Muscle of leg (tissue), 11 donors: ENCODE data around the gene PCGF1. TPM values are rescaled to one million over a fixed set of nuclear protein-coding genes. Genes with fewer than 3 reads are reported as not detected.
A peak's percentile ranks its signal among the peaks of the same experiment; 100 is the strongest.

ENCODE experiments used
- DNase-seq: peaks from one replicate; pipeline ENCODE4 v3.0.0; 2013
- H3K27ac ChIP-seq: one replicate; pipeline ENCODE4 v1.5.1; 2013; ENCODE audit warnings: mild to moderate bottlenecking, low read length, control low read depth
- H3K27me3 ChIP-seq: one replicate; pipeline ENCODE4 v1.6.1; 2013; ENCODE audit warnings: low read length; ENCODE audit not compliant: control insufficient read depth, insufficient read depth
- H3K36me3 ChIP-seq: one replicate; pipeline ENCODE4 v1.6.1; 2013; ENCODE audit warnings: low read length; ENCODE audit not compliant: control insufficient read depth, insufficient read depth
- H3K4me1 ChIP-seq: one replicate; pipeline ENCODE4 v1.6.1; 2013; ENCODE audit warnings: low read length; ENCODE audit not compliant: control insufficient read depth, insufficient read depth
- H3K4me3 ChIP-seq: one replicate; pipeline ENCODE4 v1.5.1; 2013; ENCODE audit warnings: low read length, control low read depth
- H3K9me3 ChIP-seq: replicated peaks from 2 replicates; pipeline ENCODE4 v1.6.1; 2013; ENCODE audit warnings: low read depth, low read length; ENCODE audit not compliant: control insufficient read depth
- whole genome bisulfite sequencing: methylation state at CpG from one replicate; pipeline ENCODE4 v1.1.5; 2013; ENCODE audit warnings: missing lambda C conversion rate; ENCODE audit not compliant: insufficient coverage; 5-methylcytosine and 5-hydroxymethylcytosine counted together
- polyA plus RNA-seq, 8 donors: library from polyadenylated mRNA; unstranded; fragments of 120-200 nt; gene quantifications; one replicate each; pipeline versions ENCODE4 v1.2.1 to v1.2.3, GENCODE V29; 2013; ENCODE audit warnings: inconsistent platforms in 1 of 8, low replicate concordance in 1 of 8; ENCODE audit not compliant: insufficient read length in 8 of 8, insufficient read depth in 1 of 8
- total RNA-seq: library from RNA; stranded (reverse); fragments of 120-200 nt; gene quantifications from one replicate; pipeline ENCODE4 v1.2.4, GENCODE V29; 2013

The PCGF1 gene
- total and polyA plus RNA-seq, 9 donors: 11.4 to 16.3 (median 12.5) TPM

GRCh38 chr2:74515981-74516633 lies 8.6 kb upstream of the PCGF1 start:
- WGBS: under 1% methylated on average over 69 of the region's 72 CpGs
- H3K4me3 ChIP-seq: peak overlapping the region; percentile 13
- peak; percentile 75 for DNase-seq
- H3K27ac ChIP-seq: no peak overlapping the region
- H3K9me3 ChIP-seq: no peaks in the 10 kb centered on the region
- H3K36me3 ChIP-seq: no peaks in the 10 kb centered on the region
- peaks cover 24% of the 10 kb centered on the region for H3K4me1 ChIP-seq
- peaks cover 93% of the 10 kb centered on the region for H3K27me3 ChIP-seq

- H3K27me3 ChIP-seq: peaks cover 95% of the 10 kb centered on the region
- no peaks in the 10 kb centered on the region for H3K9me3 ChIP-seq
- H3K27ac ChIP-seq: no peak overlapping the region
- 3% methylated on average over 49 of the region's 60 CpGs for WGBS
- no peak overlapping the region for H3K4me3 ChIP-seq
- no peaks in the 10 kb centered on the region for H3K36me3 ChIP-seq
- peaks cover 24% of the 10 kb centered on the region for H3K4me1 ChIP-seq
- no peak for DNase-seq
Measured at GRCh38 chr2:74515271-74515980, 7.9 kb upstream of the PCGF1 start.

GRCh38 chr2:74514368-74515270 lies 7.1 kb upstream of the PCGF1 start, which contains the start of gene TLX2:
Gene TLX2, plus strand, starts transcription at chr2:74514450. Its CDS starts 357 bp downstream, at chr2:74514807.
- Histone ChIP-seq H3K36me3 (no peaks in the 10 kb centered on the region), H3K4me3 (no peak within 1 kb of the TSS), H3K9me3 (no peaks in the 10 kb centered on the region), H3K4me1 (peaks cover 24% of the 10 kb centered on the region), H3K27ac (no peak within 1 kb of the TSS), H3K27me3 (peaks cover 95% of the 10 kb centered on the region)
- no peak for DNase-seq
- WGBS: 2% methylated on average over 61 of the region's 82 CpGs

GRCh38 chr2:74513605-74514367 lies 6.3 kb upstream of the PCGF1 start:
- DNase-seq: no peak
- H3K4me3 ChIP-seq: no peak overlapping the region
- peaks cover 24% of the 10 kb centered on the region for H3K4me1 ChIP-seq
- WGBS: 1% methylated on average over 51 of the region's 52 CpGs
- H3K9me3 ChIP-seq: no peaks in the 10 kb centered on the region
- H3K27me3 ChIP-seq: peaks cover 89% of the 10 kb centered on the region
- H3K36me3 ChIP-seq: no peaks in the 10 kb centered on the region
- no peak overlapping the region for H3K27ac ChIP-seq

- H3K36me3 ChIP-seq: no peaks in the 10 kb centered on the region
- 2% methylated on average over 31 of the region's 36 CpGs for WGBS
- no peak overlapping the region for H3K27ac ChIP-seq
- DNase-seq: no peak
- no peak overlapping the region for H3K4me3 ChIP-seq
- peaks cover 29% of the 10 kb centered on the region for H3K4me1 ChIP-seq
- H3K9me3 ChIP-seq: no peaks in the 10 kb centered on the region
- peaks cover 90% of the 10 kb centered on the region for H3K27me3 ChIP-seq
Measured at GRCh38 chr2:74512744-74513604, 5.5 kb upstream of the PCGF1 start.

- Histone ChIP-seq H3K36me3 (peaks cover 4% of the 10 kb centered on the region), H3K27me3 (peaks cover 80% of the 10 kb centered on the region), H3K27ac (no peak overlapping the region), H3K4me1 (peaks cover 36% of the 10 kb centered on the region), H3K4me3 (no peak overlapping the region), H3K9me3 (no peaks in the 10 kb centered on the region)
- no peak for DNase-seq
- WGBS: 67% methylated on average over 1 of the region's 11 CpGs
Measured at GRCh38 chr2:74511104-74511989, 3.9 kb upstream of the PCGF1 start.

GRCh38 chr2:74510272-74510671 lies 2.8 kb upstream of the PCGF1 start:
- H3K27me3 ChIP-seq: peaks cover 73% of the 10 kb centered on the region
- peaks cover 34% of the 10 kb centered on the region for H3K4me1 ChIP-seq
- H3K36me3 ChIP-seq: peaks cover 12% of the 10 kb centered on the region
- WGBS: 48% methylated on average over 2 of the region's 4 CpGs
- DNase-seq: no peak
- no peak overlapping the region for H3K4me3 ChIP-seq
- no peak overlapping the region for H3K27ac ChIP-seq
- no peaks in the 10 kb centered on the region for H3K9me3 ChIP-seq

GRCh38 chr2:74507926-74508520 lies 528 bp upstream of the PCGF1 start:
- Histone ChIP-seq H3K9me3 (no peaks in the 10 kb centered on the region), H3K27ac (peak overlapping the region; percentile 100), H3K4me1 (peaks cover 38% of the 10 kb centered on the region), H3K36me3 (peaks cover 16% of the 10 kb centered on the region), H3K27me3 (peaks cover 68% of the 10 kb centered on the region), H3K4me3 (peak overlapping the region; percentile 96)
- DNase-seq: peak; percentile 61
- WGBS: 9% methylated on average over 21 of the region's 38 CpGs
